Measurements from ENCODE around the gene STING1. TPM values are rescaled to one million over a fixed set of nuclear protein-coding genes. Genes with fewer than 3 reads are reported as not detected.
"Not testable (repeated sequence)": the region's sequence is repeated elsewhere in the genome, so short reads cannot be mapped to it uniquely, and the experiment has no call there.

Gene STING1
- total and polyA plus RNA-seq, 12 donors = 19.7 to 116 (median 50.5) TPM

DNA sequence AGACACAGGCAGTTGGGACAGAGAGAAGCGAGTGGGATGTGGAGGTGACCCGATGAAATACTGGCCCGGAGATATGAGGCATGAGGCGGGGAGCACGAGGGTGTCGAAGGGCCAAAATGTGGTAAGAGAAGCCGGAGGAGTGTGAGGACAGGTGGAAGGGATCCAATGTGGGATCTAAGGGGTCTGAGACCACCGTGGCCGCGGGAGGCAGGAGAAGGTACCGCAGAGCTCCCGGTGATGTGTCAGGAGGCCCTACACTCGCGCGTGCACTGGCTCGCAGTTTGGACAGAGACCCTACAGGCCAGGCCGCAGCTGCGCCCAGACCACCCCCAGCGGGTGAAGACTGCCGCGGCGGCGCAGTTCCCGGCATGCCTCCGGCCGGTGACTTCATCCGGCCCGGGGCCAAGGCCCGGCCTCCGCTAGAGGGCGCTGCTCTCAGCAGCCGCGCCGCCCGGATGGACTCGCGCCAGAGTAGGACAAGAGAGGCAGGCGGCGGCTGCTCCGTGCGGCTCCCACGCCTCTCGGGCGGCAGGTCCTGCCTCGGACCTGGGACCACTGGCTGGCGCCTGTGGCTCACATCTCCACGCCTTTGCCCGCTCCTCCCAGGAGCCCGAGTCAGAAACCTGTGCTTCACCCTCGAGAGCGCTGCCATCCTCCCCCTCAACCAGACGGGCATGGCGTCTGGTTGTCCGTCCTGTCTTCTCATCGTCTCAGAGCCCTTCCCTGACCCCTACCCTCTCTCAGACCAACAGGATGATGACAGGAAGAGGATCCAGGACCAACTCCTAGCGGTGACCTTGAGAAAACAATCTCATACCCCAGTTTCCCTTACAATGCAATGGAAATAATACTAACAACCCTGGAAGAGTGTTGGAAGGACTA, 35.4 kb upstream of the STING1 start:
- ATAC-seq = peak; percentile 90 to 95 (median 94)
- 2 to 3% methylated on average over 56 of the region's 56 CpGs for WGBS, 2 donors
- TF ChIP-seq, protein P1, sequence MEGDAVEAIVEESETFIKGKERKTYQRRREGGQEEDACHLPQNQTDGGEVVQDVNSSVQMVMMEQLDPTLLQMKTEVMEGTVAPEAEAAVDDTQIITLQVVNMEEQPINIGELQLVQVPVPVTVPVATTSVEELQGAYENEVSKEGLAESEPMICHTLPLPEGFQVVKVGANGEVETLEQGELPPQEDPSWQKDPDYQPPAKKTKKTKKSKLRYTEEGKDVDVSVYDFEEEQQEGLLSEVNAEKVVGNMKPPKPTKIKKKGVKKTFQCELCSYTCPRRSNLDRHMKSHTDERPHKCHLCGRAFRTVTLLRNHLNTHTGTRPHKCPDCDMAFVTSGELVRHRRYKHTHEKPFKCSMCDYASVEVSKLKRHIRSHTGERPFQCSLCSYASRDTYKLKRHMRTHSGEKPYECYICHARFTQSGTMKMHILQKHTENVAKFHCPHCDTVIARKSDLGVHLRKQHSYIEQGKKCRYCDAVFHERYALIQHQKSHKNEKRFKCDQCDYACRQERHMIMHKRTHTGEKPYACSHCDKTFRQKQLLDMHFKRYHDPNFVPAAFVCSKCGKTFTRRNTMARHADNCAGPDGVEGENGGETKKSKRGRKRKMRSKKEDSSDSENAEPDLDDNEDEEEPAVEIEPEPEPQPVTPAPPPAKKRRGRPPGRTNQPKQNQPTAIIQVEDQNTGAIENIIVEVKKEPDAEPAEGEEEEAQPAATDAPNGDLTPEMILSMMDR (IDR thresholded peaks at IDR 0.05) = peak; percentile 92 to 99 (median 99)
- H3K4me3 ChIP-seq = peak overlapping the region; percentile 31 to 66 (median 57)
- H3K36me3 ChIP-seq = no peaks in the 10 kb centered on the region
- H3K27me3 ChIP-seq = no peaks in the 10 kb centered on the region
- peak; percentile 90 to 94 for DNase-seq
- no peaks in the 10 kb centered on the region for H3K9me3 ChIP-seq
- H3K4me1 ChIP-seq = peaks cover 0 to 29% (median 17%) of the 10 kb centered on the region in 9 donors
- intact Hi-C loops (cut with DNase I) = loop anchor here in 5 of 10 donors (5.0 kb wide), 4 partner anchors 34 to 96 kb away; partner anchors contain the start of genes UBE2D2 (in 2 of the 5) and STING1 (in 1 of the 5)
- H3K27ac ChIP-seq = peak overlapping the region; percentile 68 to 92 (median 90)

DNA sequence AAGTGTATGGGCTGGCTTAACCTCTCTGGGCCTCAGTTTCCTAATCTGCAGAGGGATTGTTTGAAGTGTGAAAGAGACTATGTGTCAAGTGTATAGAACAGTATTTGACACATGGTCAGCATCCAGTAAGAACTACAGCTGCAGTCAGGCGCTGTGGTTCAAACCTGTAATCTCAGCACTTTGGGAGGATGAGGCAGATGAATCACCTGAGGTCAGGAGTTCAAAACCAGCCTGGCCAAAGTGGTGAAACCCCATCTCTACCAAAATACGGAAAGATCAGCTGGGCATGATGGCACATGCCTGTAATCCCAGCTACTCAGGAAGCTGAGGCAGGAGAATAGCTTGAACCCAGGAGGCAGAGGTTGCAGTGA, 31.9 kb upstream of the STING1 start:
- Histone ChIP-seq H3K27ac (no peak overlapping the region), H3K27me3 (no peaks in the 10 kb centered on the region), H3K4me1 (peaks cover 0 to 32% (median 18%) of the 10 kb centered on the region in 9 donors), H3K36me3 (no peaks in the 10 kb centered on the region), H3K9me3 (no peaks in the 10 kb centered on the region), H3K4me3 (no peak overlapping the region)
- TF ChIP-seq, protein P1 (IDR thresholded peaks at IDR 0.05) = no peak
- intact Hi-C loops (cut with DNase I) = loop anchor here in 2 of 10 donors (1.0 to 5.0 kb wide), 2 partner anchors 92 kb away; no protein-coding TSS in a partner anchor
- 89 to 97% methylated on average over 2 of the region's 2 CpGs for WGBS, 2 donors
- no peak for DNase-seq
- ATAC-seq = no peak

DNA sequence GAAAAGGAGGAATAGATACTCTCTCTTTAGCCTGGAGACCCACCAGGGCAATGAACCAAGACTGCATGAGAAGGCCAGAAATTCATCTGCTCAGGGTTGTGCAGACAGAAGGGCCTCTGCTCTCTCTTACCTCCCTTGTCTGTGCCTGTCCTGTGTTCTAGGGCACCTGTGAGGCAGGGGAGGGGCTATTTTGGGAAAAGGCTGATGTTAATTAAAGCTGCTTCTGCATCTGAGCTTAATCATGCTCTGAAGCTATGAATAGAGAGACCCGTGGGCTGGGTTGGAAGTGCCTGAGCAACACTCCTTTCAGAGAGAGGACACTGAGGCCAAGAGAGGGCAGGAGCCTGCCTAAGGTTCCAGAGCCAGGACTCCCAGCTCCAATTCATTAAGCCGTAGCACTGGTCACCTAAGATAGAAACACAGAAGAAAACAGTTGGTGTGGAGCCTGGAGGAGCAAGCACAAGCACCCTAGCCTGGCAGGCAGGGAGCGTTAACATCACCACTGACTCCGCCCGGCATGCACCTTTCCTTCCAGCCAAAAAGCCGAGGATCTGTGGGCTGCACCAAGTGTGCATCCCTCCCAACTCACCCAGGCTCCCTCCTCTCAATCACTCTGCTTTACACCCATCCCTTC, 31.4 kb upstream of the STING1 start:
- intact Hi-C loops (cut with DNase I) = loop anchor here in 8 of 10 donors (1.0 to 5.0 kb wide), 5 partner anchors 89 to 93 kb away; no protein-coding TSS in a partner anchor
- Histone ChIP-seq H3K4me1 (peaks cover 0 to 32% (median 18%) of the 10 kb centered on the region in 9 donors), H3K27ac (peak overlapping the region in 2 of 10 donors; percentile 14 to 34), H3K27me3 (no peaks in the 10 kb centered on the region), H3K4me3 (no peak overlapping the region), H3K9me3 (no peaks in the 10 kb centered on the region), H3K36me3 (no peaks in the 10 kb centered on the region)
- TF ChIP-seq, protein P1 (IDR thresholded peaks at IDR 0.05) = peak in 1 of 9 donors; percentile 3
- ATAC-seq (peak in 5 of 8 donors; percentile 1 to 22 (median 2)), DNase-seq (no peak)
- 76 to 80% methylated on average over 6 of the region's 6 CpGs for WGBS, 2 donors

DNA sequence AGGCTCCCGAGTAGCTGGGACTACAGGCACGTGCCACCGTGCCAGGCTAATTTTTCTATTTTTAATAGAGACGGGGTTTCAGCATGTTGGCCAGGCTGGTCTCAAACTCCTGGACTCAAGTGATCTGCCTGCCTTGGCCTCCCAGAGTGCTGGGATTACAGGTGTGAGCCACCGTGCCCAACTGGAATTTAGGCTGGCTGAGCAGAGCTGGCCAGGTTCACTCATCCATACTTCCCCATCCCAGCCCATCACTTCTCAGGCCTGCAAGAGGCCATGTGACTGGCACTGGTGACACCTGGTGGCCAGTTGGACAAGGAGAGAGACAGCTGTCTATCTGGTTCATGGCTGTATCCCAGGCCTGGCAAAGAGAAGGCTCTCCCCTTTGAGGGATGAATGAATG, 30.9 kb upstream of the STING1 start:
- H3K27me3 ChIP-seq, H3K4me3 ChIP-seq, H3K36me3 ChIP-seq, H3K9me3 ChIP-seq: not testable (repeated sequence)
- H3K27ac ChIP-seq = peak overlapping the region in 4 of 10 donors; percentile 14 to 34 (median 20)
- ATAC-seq (peak; percentile 73 to 87 (median 82)), DNase-seq (peak; percentile 78 to 87)
- WGBS, 2 donors = 63 to 66% methylated on average over 5 of the region's 5 CpGs
- intact Hi-C loops (cut with DNase I) = loop anchor here in 7 of 10 donors (1.0 to 5.0 kb wide), 5 partner anchors 89 to 92 kb away; no protein-coding TSS in a partner anchor
- TF ChIP-seq, protein P1 (IDR thresholded peaks at IDR 0.05) = peak; percentile 50 to 88 (median 80)
- peaks cover 0 to 27% (median 15%) of the 10 kb centered on the region in 9 donors for H3K4me1 ChIP-seq

Data from heart right ventricle (tissue), 16 donors.